Mesenchymal stem cell (in vitro differentiated cells and primary cell): ENCODE results near the gene SEZ6.

Experiments
- DNase-seq: peaks from one replicate; pipeline ENCODE4 v3.0.0-alpha.2; 2013
- H2AFZ ChIP-seq: one replicate; pipeline ENCODE4 v1.6.1; 2013; ENCODE audit warnings: low read depth, mild to moderate bottlenecking, control low read depth, inconsistent platforms, low read length, moderate library complexity
- H2AK5ac ChIP-seq: 2 replicates; pipeline ENCODE4 v1.6.1; 2013; ENCODE audit warnings: low read length, moderate library complexity, mild to moderate bottlenecking, inconsistent platforms; ENCODE audit not compliant: severe bottlenecking
- H2BK120ac ChIP-seq: one replicate; pipeline ENCODE4 v1.6.1; 2013; ENCODE audit warnings: low read depth, mild to moderate bottlenecking, inconsistent platforms, low read length, moderate library complexity
- H2BK12ac ChIP-seq, 2 experiments: one replicate each; pipeline ENCODE4 v1.6.1; 2013; ENCODE audit warnings: inconsistent platforms in 2 of 2, low read length in 2 of 2, mild to moderate bottlenecking in 2 of 2, moderate library complexity in 2 of 2, control low read depth in 1 of 2
- H2BK15ac ChIP-seq: one replicate; pipeline ENCODE4 v1.6.1; 2013; ENCODE audit warnings: mild to moderate bottlenecking, low read depth, inconsistent platforms; ENCODE audit not compliant: poor library complexity, severe bottlenecking
- H2BK5ac ChIP-seq: 2 replicates; pipeline ENCODE4 v1.6.1; 2013; ENCODE audit warnings: low read depth, mild to moderate bottlenecking, low read length, control low read depth, inconsistent platforms; ENCODE audit not compliant: poor library complexity, severe bottlenecking
- H3K14ac ChIP-seq, 2 experiments: one replicate each; pipeline ENCODE4 v1.6.1; 2013; ENCODE audit warnings: inconsistent platforms in 2 of 2, low read length in 2 of 2, control low read depth in 1 of 2, mild to moderate bottlenecking in 1 of 2, moderate library complexity in 1 of 2
- H3K18ac ChIP-seq, 2 experiments: one replicate each; pipeline ENCODE4 v1.6.1; 2013; ENCODE audit warnings: inconsistent platforms in 2 of 2, low read length in 2 of 2, control low read depth in 1 of 2, low read depth in 1 of 2, mild to moderate bottlenecking in 1 of 2
- H3K23ac ChIP-seq, 2 experiments: one replicate each; pipeline ENCODE4 v1.6.1; 2013; ENCODE audit warnings: inconsistent platforms in 2 of 2, low read length in 2 of 2, mild to moderate bottlenecking in 2 of 2, moderate library complexity in 2 of 2, control low read depth in 1 of 2
- H3K27ac ChIP-seq: 2 replicates; pipeline ENCODE4 v1.5.1; 2013; ENCODE audit warnings: mild to moderate bottlenecking, moderate library complexity, low read length, control low read depth, inconsistent platforms; ENCODE audit not compliant: poor library complexity, severe bottlenecking
- H3K27me3 ChIP-seq, 2 experiments: 2 replicates each; pipeline versions ENCODE4 v1.6.1 to v1.7.0; 2013; ENCODE audit warnings: low read length in 2 of 2, mild to moderate bottlenecking in 2 of 2, moderate library complexity in 2 of 2, control low read depth in 1 of 2, inconsistent platforms in 1 of 2; ENCODE audit not compliant: control insufficient read depth in 1 of 2, insufficient read depth in 1 of 2
- H3K36me3 ChIP-seq, 2 experiments: 2 replicates each; pipeline versions ENCODE4 v1.6.1 to v1.7.0; 2013; ENCODE audit warnings: low read length in 2 of 2, control low read depth in 1 of 2, inconsistent platforms in 1 of 2, low read depth in 1 of 2, mild to moderate bottlenecking in 1 of 2; ENCODE audit not compliant: insufficient read depth in 2 of 2, control insufficient read depth in 1 of 2
- H3K4ac ChIP-seq, 2 experiments: one replicate each; pipeline ENCODE4 v1.6.1; 2013; ENCODE audit warnings: inconsistent platforms in 2 of 2, low read length in 2 of 2, mild to moderate bottlenecking in 2 of 2, moderate library complexity in 2 of 2, control low read depth in 1 of 2, low read depth in 1 of 2
- H3K4me1 ChIP-seq: 2 replicates; pipeline ENCODE4 v1.6.1; 2013; ENCODE audit warnings: low read depth, low read length, control low read depth; ENCODE audit not compliant: control insufficient read depth, insufficient read depth
- H3K4me2 ChIP-seq: 2 replicates; pipeline ENCODE4 v1.6.1; 2013; ENCODE audit warnings: low read length, mild to moderate bottlenecking, inconsistent platforms; ENCODE audit not compliant: poor library complexity, severe bottlenecking
- H3K4me3 ChIP-seq, 2 experiments: 2 replicates each; pipeline versions ENCODE4 v1.5.1 to v1.7.0; 2013; ENCODE audit warnings: low read length in 2 of 2, mild to moderate bottlenecking in 2 of 2, control low read depth in 1 of 2, low read depth in 1 of 2; ENCODE audit not compliant: insufficient read depth in 1 of 2
- H3K79me1 ChIP-seq: replicated peaks from 2 replicates; pipeline ENCODE4 v1.6.1; 2013; ENCODE audit warnings: mild to moderate bottlenecking, control low read depth, low read length, inconsistent platforms; ENCODE audit not compliant: poor library complexity, severe bottlenecking
- H3K9ac ChIP-seq: 2 replicates; pipeline ENCODE4 v1.7.0; 2013; ENCODE audit warnings: mild to moderate bottlenecking, low read length, moderate library complexity
- H3K9me3 ChIP-seq: 2 replicates; pipeline ENCODE4 v1.7.0; 2013; ENCODE audit warnings: mild to moderate bottlenecking, low read length; ENCODE audit not compliant: control insufficient read depth
- H4K8ac ChIP-seq: one replicate; pipeline ENCODE4 v1.6.1; 2013; ENCODE audit warnings: inconsistent platforms, mild to moderate bottlenecking, low read length, moderate library complexity
- H4K91ac ChIP-seq: one replicate; pipeline ENCODE4 v1.6.1; 2013; ENCODE audit warnings: mild to moderate bottlenecking, low read length, inconsistent platforms
- WGBS: methylation state at CpG from one replicate; pipeline ENCODE4 v1.1.7; 2013; ENCODE audit warnings: mixed read lengths; 5-methylcytosine and 5-hydroxymethylcytosine counted together

SEZ6 gene

GRCh38 chr17:28917029-28917428 lies 88.8 kb downstream of the SEZ6 start:
- Histone ChIP-seq H2BK120ac (no peak overlapping the region), H3K23ac (no peak overlapping the region), H3K4ac (no peak overlapping the region), H3K79me1 (peaks cover 36% of the 10 kb centered on the region), H2BK12ac (no peak overlapping the region), H4K8ac (no peak overlapping the region), H3K18ac (no peak overlapping the region), H3K27ac (no peak overlapping the region), H3K4me3 (no peak overlapping the region), H2BK5ac (no peak overlapping the region), H3K14ac (no peak overlapping the region), H2BK15ac (no peak overlapping the region), H3K9ac (peak overlapping the region; percentile 50), H2AK5ac (no peak overlapping the region), H2AFZ (no peak overlapping the region), H4K91ac (no peak overlapping the region), H3K36me3 (peaks cover 65 to 93% of the 10 kb centered on the region in 2 experiments), H3K27me3 (no peaks in the 10 kb centered on the region), H3K4me2 (no peak overlapping the region), H3K4me1 (no peaks in the 10 kb centered on the region), H3K9me3 (no peaks in the 10 kb centered on the region)
- DNase-seq, result no peak
- WGBS, result 92% methylated on average over 12 of the region's 12 CpGs

GRCh38 chr17:28916302-28916934 lies 89.4 kb downstream of the SEZ6 start:
- H3K23ac ChIP-seq, result no peak overlapping the region
- H3K4me2 ChIP-seq, result no peak overlapping the region
- H2BK120ac ChIP-seq, result no peak overlapping the region
- H2BK15ac ChIP-seq, result no peak overlapping the region
- H2BK5ac ChIP-seq, result no peak overlapping the region
- no peak overlapping the region for H2BK12ac ChIP-seq
- H3K9me3 ChIP-seq, result no peaks in the 10 kb centered on the region
- peaks cover 71 to 93% of the 10 kb centered on the region in 2 experiments for H3K36me3 ChIP-seq
- no peak overlapping the region for H3K27ac ChIP-seq
- peaks cover 40% of the 10 kb centered on the region for H3K79me1 ChIP-seq
- H3K27me3 ChIP-seq, result no peaks in the 10 kb centered on the region
- H3K18ac ChIP-seq, result no peak overlapping the region
- H3K4ac ChIP-seq, result no peak overlapping the region
- no peak overlapping the region for H2AFZ ChIP-seq
- WGBS, result 74% methylated on average over 6 of the region's 6 CpGs
- no peaks in the 10 kb centered on the region for H3K4me1 ChIP-seq
- H3K4me3 ChIP-seq, result no peak overlapping the region
- H4K8ac ChIP-seq, result no peak overlapping the region
- no peak overlapping the region for H2AK5ac ChIP-seq
- no peak overlapping the region for H3K9ac ChIP-seq
- no peak overlapping the region for H4K91ac ChIP-seq
- no peak overlapping the region for H3K14ac ChIP-seq
- DNase-seq, result peak; percentile 54

- Histone ChIP-seq H3K27ac (no peak overlapping the region), H2AK5ac (no peak overlapping the region), H2BK12ac (no peak overlapping the region), H4K91ac (no peak overlapping the region), H3K4me2 (no peak overlapping the region), H3K4me1 (peaks cover 2% of the 10 kb centered on the region), H3K4me3 (no peak overlapping the region), H3K4ac (no peak overlapping the region), H2BK120ac (no peak overlapping the region), H2BK15ac (no peak overlapping the region), H4K8ac (no peak overlapping the region), H3K14ac (no peak overlapping the region), H2AFZ (no peak overlapping the region), H3K36me3 (peaks cover 81 to 94% of the 10 kb centered on the region in 2 experiments), H3K9ac (no peak overlapping the region), H2BK5ac (no peak overlapping the region), H3K18ac (no peak overlapping the region), H3K9me3 (no peaks in the 10 kb centered on the region), H3K27me3 (no peaks in the 10 kb centered on the region), H3K23ac (no peak overlapping the region), H3K79me1 (peaks cover 44% of the 10 kb centered on the region)
- WGBS, result 96% methylated on average over 6 of the region's 6 CpGs
- DNase-seq, result no peak
Measured at GRCh38 chr17:28912938-28913333, 92.9 kb downstream of the SEZ6 start.

GRCh38 chr17:28912281-28912937 lies 93.4 kb downstream of the SEZ6 start:
- no peaks in the 10 kb centered on the region for H3K27me3 ChIP-seq
- peaks cover 44% of the 10 kb centered on the region for H3K79me1 ChIP-seq
- peaks cover 2% of the 10 kb centered on the region for H3K4me1 ChIP-seq
- H3K14ac ChIP-seq, result no peak overlapping the region
- no peak overlapping the region for H3K18ac ChIP-seq
- no peak overlapping the region for H2BK15ac ChIP-seq
- no peak overlapping the region for H3K23ac ChIP-seq
- H3K9ac ChIP-seq, result peak overlapping the region; percentile 31
- H4K8ac ChIP-seq, result no peak overlapping the region
- no peak overlapping the region for H2AK5ac ChIP-seq
- no peak overlapping the region for H4K91ac ChIP-seq
- no peak overlapping the region for H3K4me2 ChIP-seq
- DNase-seq, result no peak
- H3K4ac ChIP-seq, result no peak overlapping the region
- 95% methylated on average over 19 of the region's 20 CpGs for WGBS
- no peak overlapping the region for H3K27ac ChIP-seq
- H3K36me3 ChIP-seq, result peaks cover 80 to 91% of the 10 kb centered on the region in 2 experiments
- H3K9me3 ChIP-seq, result no peaks in the 10 kb centered on the region
- H2BK12ac ChIP-seq, result no peak overlapping the region
- H2AFZ ChIP-seq, result no peak overlapping the region
- H3K4me3 ChIP-seq, result no peak overlapping the region
- H2BK5ac ChIP-seq, result no peak overlapping the region
- no peak overlapping the region for H2BK120ac ChIP-seq
